HepG2 (cell line): ENCODE data around the gene LDLRAP1.

ENCODE experiments used
- KDM5B ChIP-seq: sonication (generic); formaldehyde crosslinking; IDR thresholded peaks from 2 replicates; pipeline ENCODE4 v1.4.0; 2020; ENCODE audit warnings: missing genetic modification reagents, mild to moderate bottlenecking, borderline replicate concordance
- MYC ChIP-seq: sonication (generic); formaldehyde crosslinking; IDR thresholded peaks from 2 replicates; pipeline ENCODE4 v1.9.0; 2021; ENCODE audit warnings: missing genetic modification reagents, borderline replicate concordance
- POLR2A ChIP-seq, 2 experiments: IDR thresholded peaks; 2 replicates each; pipeline ENCODE4 v1.6.1; 2011; ENCODE audit warnings: low read depth in 2 of 2, low read length in 2 of 2, mild to moderate bottlenecking in 1 of 2, moderate library complexity in 1 of 2; ENCODE audit not compliant: insufficient read depth in 1 of 2
- SALL1 ChIP-seq: sonication (generic); formaldehyde crosslinking; IDR thresholded peaks from 2 replicates; pipeline ENCODE4 v1.8.0; 2022; ENCODE audit warnings: mild to moderate bottlenecking, missing genetic modification reagents
- ZBTB8A ChIP-seq: sonication (generic); formaldehyde crosslinking; IDR thresholded peaks from 2 replicates; pipeline ENCODE4 v1.4.0; 2020; ENCODE audit warnings: mild to moderate bottlenecking, low read depth, missing genetic modification reagents, borderline replicate concordance
- ZNF329 ChIP-seq: sonication (generic); formaldehyde crosslinking; IDR thresholded peaks from 2 replicates; pipeline ENCODE4 v1.9.0; 2021; ENCODE audit warnings: low read depth, mild to moderate bottlenecking, missing genetic modification reagents
- ZNF34 ChIP-seq: sonication (generic); formaldehyde crosslinking; IDR thresholded peaks from 2 replicates; pipeline ENCODE4 v1.4.0; 2020; ENCODE audit warnings: mild to moderate bottlenecking, missing genetic modification reagents, borderline replicate concordance
- TF ChIP-seq, protein P1 (sequence below): sonication (generic); formaldehyde crosslinking; IDR thresholded peaks from 2 replicates; pipeline ENCODE4 v1.5.0; 2020; ENCODE audit warnings: mild to moderate bottlenecking, missing genetic modification reagents, moderate library complexity

GRCh38 chr1:25562101-25562927 is 18.9 kb downstream of the LDLRAP1 start:
- TF ChIP-seq, protein P1, sequence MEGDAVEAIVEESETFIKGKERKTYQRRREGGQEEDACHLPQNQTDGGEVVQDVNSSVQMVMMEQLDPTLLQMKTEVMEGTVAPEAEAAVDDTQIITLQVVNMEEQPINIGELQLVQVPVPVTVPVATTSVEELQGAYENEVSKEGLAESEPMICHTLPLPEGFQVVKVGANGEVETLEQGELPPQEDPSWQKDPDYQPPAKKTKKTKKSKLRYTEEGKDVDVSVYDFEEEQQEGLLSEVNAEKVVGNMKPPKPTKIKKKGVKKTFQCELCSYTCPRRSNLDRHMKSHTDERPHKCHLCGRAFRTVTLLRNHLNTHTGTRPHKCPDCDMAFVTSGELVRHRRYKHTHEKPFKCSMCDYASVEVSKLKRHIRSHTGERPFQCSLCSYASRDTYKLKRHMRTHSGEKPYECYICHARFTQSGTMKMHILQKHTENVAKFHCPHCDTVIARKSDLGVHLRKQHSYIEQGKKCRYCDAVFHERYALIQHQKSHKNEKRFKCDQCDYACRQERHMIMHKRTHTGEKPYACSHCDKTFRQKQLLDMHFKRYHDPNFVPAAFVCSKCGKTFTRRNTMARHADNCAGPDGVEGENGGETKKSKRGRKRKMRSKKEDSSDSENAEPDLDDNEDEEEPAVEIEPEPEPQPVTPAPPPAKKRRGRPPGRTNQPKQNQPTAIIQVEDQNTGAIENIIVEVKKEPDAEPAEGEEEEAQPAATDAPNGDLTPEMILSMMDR (CRISPR knock-in tag), result no peak
- TF ChIP-seq KDM5B, result no peak
- TF ChIP-seq MYC (CRISPR knock-in tag), result no peak
- no peak for TF ChIP-seq POLR2A (IDR thresholded peaks at IDR 0.05; ENCODE audit: insufficient read depth in 1 of 2, low read depth in 2 of 2, low read length in 2 of 2)
- TF ChIP-seq SALL1 (CRISPR knock-in tag), result no peak; the same call in 1 of the 2 replicates
- TF ChIP-seq ZBTB8A, result no peak
- no peak for TF ChIP-seq ZNF34 (CRISPR knock-in tag)
- no peak for TF ChIP-seq ZNF329 (CRISPR knock-in tag)
